Activated CD4-positive, CD25-positive, alpha-beta regulatory T cell (primary cell): Measurements from ENCODE around the gene TARDBP.
A peak's percentile ranks its signal among the peaks of the same experiment; 100 is the strongest.
"Not testable (repeated sequence)": the region's sequence is repeated elsewhere in the genome, so short reads cannot be mapped to it uniquely, and the experiment has no call there.

ENCODE experiments used
- DNase-seq, 4 experiments: peaks; one replicate each; lab custom pipeline; 2025; lab: John Stamatoyannopoulos, UW

Gene TARDBP

GRCh38 chr1:10992864-10993263 is 19.6 kb upstream of the TARDBP start:
- DNase-seq, result no peak

GRCh38 chr1:10996100-10996499 is 16.4 kb upstream of the TARDBP start:
- DNase-seq, result no peak

GRCh38 chr1:11000526-11000925 is 11.9 kb upstream of the TARDBP start:
- DNase-seq, result no peak

- DNase-seq, result no peak
Measured at GRCh38 chr1:11013160-11013531, 692 bp downstream of the TARDBP start.

GRCh38 chr1:11019358-11019757 is 6.9 kb downstream of the TARDBP start:
- not testable (repeated sequence) for DNase-seq

- no peak for DNase-seq
Measured at GRCh38 chr1:11019971-11020370, 7.5 kb downstream of the TARDBP start.

- DNase-seq, result no peak
Measured at GRCh38 chr1:11023201-11023600, 10.7 kb downstream of the TARDBP start.

- DNase-seq, result no peak
Measured at GRCh38 chr1:11024154-11024873, 11.9 kb downstream of the TARDBP start.

GRCh38 chr1:11024874-11025203 is 12.4 kb downstream of the TARDBP start:
- DNase-seq, result no peak

GRCh38 chr1:11025618-11026017 is 13.2 kb downstream of the TARDBP start:
- no peak for DNase-seq

GRCh38 chr1:11026052-11026451 is 13.6 kb downstream of the TARDBP start:
- no peak for DNase-seq

- no peak for DNase-seq
Measured at GRCh38 chr1:11026903-11027302, 14.4 kb downstream of the TARDBP start.

- no peak for DNase-seq
Measured at GRCh38 chr1:11027316-11027715, 14.9 kb downstream of the TARDBP start.

GRCh38 chr1:11028018-11028417 is 15.6 kb downstream of the TARDBP start:
- no peak for DNase-seq

GRCh38 chr1:11030865-11031264 is 18.4 kb downstream of the TARDBP start:
- no peak for DNase-seq

- no peak for DNase-seq
Measured at GRCh38 chr1:11031624-11032262, 19.3 kb downstream of the TARDBP start.

GRCh38 chr1:11037019-11037739 is 24.7 kb downstream of the TARDBP start:
- DNase-seq, result not testable (repeated sequence)

- DNase-seq, result peak; percentile 75 to 87 (median 78)
Measured at GRCh38 chr1:11037740-11038182, 25.3 kb downstream of the TARDBP start.

GRCh38 chr1:11039351-11040104 is 27.1 kb downstream of the TARDBP start:
- DNase-seq, result no peak

- not testable (repeated sequence) for DNase-seq
Measured at GRCh38 chr1:11040105-11040429, 27.6 kb downstream of the TARDBP start.

GRCh38 chr1:11041048-11041447 is 28.6 kb downstream of the TARDBP start:
- DNase-seq, result no peak

GRCh38 chr1:11042065-11042464 is 29.6 kb downstream of the TARDBP start:
- no peak for DNase-seq
